SK-N-SH treated with all-trans-retinoic acid at 6 μM for 48 hours (cell line): ENCODE results near the gene CTF1.

Experiments
- ARNTL ChIP-seq: fragments of 450-650 bp; formaldehyde crosslinking; IDR thresholded peaks from 2 replicates; pipeline ENCODE4 v1.5.0; 2020; ENCODE audit warnings: low read depth, mild to moderate bottlenecking, moderate library complexity, borderline replicate concordance
- ESRRG ChIP-seq: fragments of 250-450 bp; sonication (Bioruptor Pico); IDR thresholded peaks from 2 replicates; pipeline ENCODE4 v1.6.1; 2021; ENCODE audit warnings: mild to moderate bottlenecking
- ISL1 ChIP-seq: fragments of 250-450 bp; sonication (Bioruptor Pico); IDR thresholded peaks from 2 replicates; pipeline ENCODE4 v2.1.2; 2022; ENCODE audit warnings: mild to moderate bottlenecking, moderate library complexity
- PPARA ChIP-seq: fragments of 250-450 bp; sonication (Bioruptor Pico); IDR thresholded peaks from 2 replicates; pipeline ENCODE4 v1.5.0; 2020; ENCODE audit warnings: mild to moderate bottlenecking, borderline replicate concordance
- RARB ChIP-seq: fragments of 250-450 bp; sonication (Bioruptor Pico); IDR thresholded peaks from 2 replicates; pipeline ENCODE4 v1.8.0; 2021; ENCODE audit warnings: mild to moderate bottlenecking, moderate library complexity
- SNAI2 ChIP-seq: fragments of 250-450 bp; sonication (Bioruptor Pico); IDR thresholded peaks from 2 replicates; pipeline ENCODE4 v1.5.0; 2020; ENCODE audit warnings: mild to moderate bottlenecking, moderate library complexity
- TCF4 ChIP-seq: fragments of 250-450 bp; sonication (Bioruptor Pico); IDR thresholded peaks from 2 replicates; pipeline ENCODE4 v1.8.0; 2021; ENCODE audit warnings: mild to moderate bottlenecking, moderate library complexity, borderline replicate concordance
- TOX ChIP-seq: fragments of 250-450 bp; sonication (Bioruptor Pico); IDR thresholded peaks from 2 replicates; pipeline ENCODE4 v1.8.0; 2021; ENCODE audit warnings: mild to moderate bottlenecking, moderate library complexity, borderline replicate concordance
- ZFP3 ChIP-seq: fragments of 250-450 bp; sonication (Bioruptor Pico); IDR thresholded peaks from 2 replicates; pipeline ENCODE4 v1.5.0; 2020; ENCODE audit warnings: mild to moderate bottlenecking, moderate library complexity
- ZNF70 ChIP-seq: fragments of 450-650 bp; formaldehyde crosslinking; IDR thresholded peaks from 2 replicates; pipeline ENCODE4 v1.5.0; 2020; ENCODE audit warnings: mild to moderate bottlenecking, moderate library complexity
- ZNF8 ChIP-seq: fragments of 450-650 bp; formaldehyde crosslinking; IDR thresholded peaks from 2 replicates; pipeline ENCODE4 v1.5.0; 2020; ENCODE audit warnings: mild to moderate bottlenecking, moderate library complexity
- TF ChIP-seq, protein P1 (sequence below): fragments of 250-450 bp; sonication (Bioruptor Pico); IDR thresholded peaks from 2 replicates; pipeline ENCODE4 v1.8.0; 2021; ENCODE audit warnings: low read depth, mild to moderate bottlenecking, moderate library complexity, borderline replicate concordance

DNA sequence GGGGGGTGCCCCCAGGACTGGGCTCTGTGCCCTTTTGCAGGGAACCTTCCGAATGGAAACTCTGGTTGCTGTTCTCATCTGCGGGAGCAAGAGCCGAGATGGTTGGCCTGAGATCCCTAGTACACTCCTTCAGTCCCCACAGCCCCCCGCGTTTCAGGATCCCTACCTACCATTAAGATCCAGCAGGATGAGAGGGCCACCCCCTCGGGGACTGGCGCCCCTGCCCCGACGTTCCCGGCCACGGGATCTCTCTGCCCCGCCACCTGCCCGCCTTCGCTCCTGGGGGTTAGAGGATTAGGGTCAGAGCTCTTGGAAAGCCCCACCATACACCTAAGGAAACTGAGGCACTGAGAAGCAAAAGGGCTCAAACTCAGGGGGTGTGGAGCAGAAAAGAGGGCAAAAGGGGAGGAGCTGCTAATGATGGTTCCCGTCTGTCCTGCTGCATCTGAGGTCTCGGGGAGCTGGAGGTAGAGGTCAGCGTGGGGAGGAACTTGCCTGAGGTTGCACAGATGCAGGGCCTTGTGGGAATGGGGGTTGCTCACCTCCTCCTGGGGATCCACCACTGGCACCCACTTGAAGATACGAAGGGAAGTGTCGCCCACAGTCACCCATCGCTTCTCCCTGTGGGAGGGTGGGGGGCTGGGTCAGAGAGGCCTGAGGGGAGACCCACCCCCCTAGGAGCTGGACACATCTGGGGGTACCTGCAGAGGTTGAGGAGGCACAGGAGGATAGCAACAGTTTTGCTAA lies 3.6 kb upstream of the CTF1 start:
- TF ChIP-seq, protein P1, sequence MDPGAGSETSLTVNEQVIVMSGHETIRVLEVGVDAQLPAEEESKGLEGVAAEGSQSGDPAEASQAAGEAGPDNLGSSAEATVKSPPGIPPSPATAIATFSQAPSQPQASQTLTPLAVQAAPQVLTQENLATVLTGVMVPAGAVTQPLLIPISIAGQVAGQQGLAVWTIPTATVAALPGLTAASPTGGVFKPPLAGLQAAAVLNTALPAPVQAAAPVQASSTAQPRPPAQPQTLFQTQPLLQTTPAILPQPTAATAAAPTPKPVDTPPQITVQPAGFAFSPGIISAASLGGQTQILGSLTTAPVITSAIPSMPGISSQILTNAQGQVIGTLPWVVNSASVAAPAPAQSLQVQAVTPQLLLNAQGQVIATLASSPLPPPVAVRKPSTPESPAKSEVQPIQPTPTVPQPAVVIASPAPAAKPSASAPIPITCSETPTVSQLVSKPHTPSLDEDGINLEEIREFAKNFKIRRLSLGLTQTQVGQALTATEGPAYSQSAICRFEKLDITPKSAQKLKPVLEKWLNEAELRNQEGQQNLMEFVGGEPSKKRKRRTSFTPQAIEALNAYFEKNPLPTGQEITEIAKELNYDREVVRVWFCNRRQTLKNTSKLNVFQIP (CRISPR knock-in tag) = no peak
- TF ChIP-seq ARNTL (CRISPR knock-in tag) (no peak), RARB (CRISPR knock-in tag) (no peak), PPARA (no peak), ZNF8 (CRISPR knock-in tag) (no peak), ISL1 (CRISPR knock-in tag) (no peak), ESRRG (CRISPR knock-in tag) (no peak), TOX (CRISPR knock-in tag) (no peak), ZNF70 (CRISPR knock-in tag) (no peak), ZFP3 (CRISPR knock-in tag) (no peak), TCF4 (CRISPR knock-in tag) (no peak), SNAI2 (CRISPR knock-in tag) (no peak)
